HCT116 (cell line): ENCODE measurements around the gene LHX1. TPM values are rescaled to one million over a fixed set of nuclear protein-coding genes. Genes with fewer than 3 reads are reported as not detected.

Experiments
- ATAC-seq: fragments of 200-7000 bp; cut with Tn5 transposase; 2 replicates; pipeline ENCODE4 v1.9.1; 2020; ENCODE audit warnings: mild to moderate bottlenecking, moderate library complexity
- BruUV-seq: library from RNA; stranded (reverse); fragments of 400-500 nt; replicated peaks from 2 replicates; lab custom pipeline; 2021; lab: Mats Ljungman, UMichigan
- CTCF ChIA-PET: fragments of 300-600 bp; sonication (Branson Sonifier 250); formaldehyde crosslinking; loops from one replicate; lab custom pipeline; 2021; ENCODE audit warnings: antibody characterized with exemption; lab: Charles Lee
- POLR2A ChIA-PET: fragments of 300-600, 350-600 bp; sonication (Branson Sonifier 250); formaldehyde crosslinking; loops from one replicate; lab custom pipeline; 2021; ENCODE audit warnings: antibody characterized with exemption; lab: Charles Lee
- RAD21 ChIA-PET, 2 experiments: fragments of 300-600 bp; sonication (Branson Sonifier 250); formaldehyde crosslinking; loops; one replicate each; lab custom pipeline; 2023; ENCODE audit warnings: low total read pairs in 2 of 2; ENCODE audit not compliant: uncharacterized antibody in 2 of 2, unreplicated experiment in 2 of 2, low non-redundant PET in 1 of 2; lab: Charles Lee
- DNase-seq: peaks from one replicate; pipeline ENCODE4 v3.0.0-alpha.2; 2010; ENCODE audit warnings: low read depth, low spot score
- H2AFZ ChIP-seq: fragments of 200-600 bp; shearing (Covaris generic), sonication (generic); 2 replicates; pipeline ENCODE4 v1.6.1; 2017; ENCODE audit warnings: low read depth, mixed run types, mixed read lengths, antibody characterized with exemption, low read length; ENCODE audit not compliant: poor library complexity, severe bottlenecking
- H3K27ac ChIP-seq: 2 replicates; pipeline ENCODE4 v1.5.1; 2012; ENCODE audit warnings: low read depth, low read length
- H3K27me3 ChIP-seq: fragments of 200-600 bp; sonication (generic); 2 replicates; pipeline ENCODE4 v1.6.1; 2016; ENCODE audit warnings: mixed run types, low read length, mixed read lengths; ENCODE audit not compliant: insufficient read depth
- H3K36me3 ChIP-seq, 2 experiments: fragments of 200-500 bp in 1 of 2; fragments of 200-600 bp in 1 of 2; sonication (Bioruptor generic) in 1 of 2; sonication (generic) in 1 of 2; 2 replicates each; pipeline versions ENCODE4 v1.5.1 to v1.6.1; 2014 to 2016; ENCODE audit warnings: low read length in 2 of 2, inconsistent platforms in 1 of 2, mixed read lengths in 1 of 2, mixed run types in 1 of 2; ENCODE audit not compliant: insufficient read depth in 2 of 2, control insufficient read depth in 1 of 2
- H3K4me1 ChIP-seq, 2 experiments: fragments of 200-600 bp in 1 of 2; sonication (generic) in 1 of 2; 2 replicates each; pipeline versions ENCODE4 v1.5.1 to v1.6.1; 2012 to 2017; ENCODE audit warnings: low read length in 2 of 2, inconsistent platforms in 1 of 2, mild to moderate bottlenecking in 1 of 2, mixed read lengths in 1 of 2, mixed run types in 1 of 2, moderate library complexity in 1 of 2; ENCODE audit not compliant: insufficient read depth in 2 of 2, control insufficient read depth in 1 of 2
- H3K4me2 ChIP-seq: fragments of 200-600 bp; sonication (generic); 2 replicates; pipeline ENCODE4 v1.6.1; 2017; ENCODE audit warnings: mixed run types, low read length, mixed read lengths
- H3K4me3 ChIP-seq, 2 experiments: fragments of 200-600 bp in 1 of 2; sonication (generic) in 1 of 2; replicated peaks in 1 of 2; 2 replicates each; pipeline ENCODE4 v1.5.1; 2011 to 2016; ENCODE audit warnings: low read length in 2 of 2, control low read depth in 1 of 2, low read depth in 1 of 2, mild to moderate bottlenecking in 1 of 2, mixed read lengths in 1 of 2, mixed run types in 1 of 2
- H3K79me2 ChIP-seq: fragments of 200-600 bp; sonication (generic); 2 replicates; pipeline ENCODE4 v1.6.1; 2017; ENCODE audit warnings: mild to moderate bottlenecking, mixed run types, low read length, moderate library complexity, mixed read lengths; ENCODE audit not compliant: insufficient read depth
- H3K9ac ChIP-seq: fragments of 200-600 bp; sonication (generic); 2 replicates; pipeline ENCODE4 v1.6.1; 2016; ENCODE audit warnings: low read length, mixed read lengths
- H3K9me2 ChIP-seq: fragments of 200-600 bp; sonication (generic), shearing (Covaris generic); 2 replicates; pipeline ENCODE4 v1.6.1; 2017; ENCODE audit warnings: mixed run types, mild to moderate bottlenecking, moderate library complexity; ENCODE audit not compliant: insufficient read depth
- H3K9me3 ChIP-seq, 2 experiments: fragments of 200-500 bp in 1 of 2; fragments of 200-600 bp in 1 of 2; sonication (Bioruptor generic) in 1 of 2; sonication (generic) in 1 of 2; 2 replicates each; pipeline ENCODE4 v1.6.1; 2014 to 2017; ENCODE audit warnings: low read length in 2 of 2, mixed read lengths in 2 of 2, inconsistent platforms in 1 of 2, low read depth in 1 of 2, mild to moderate bottlenecking in 1 of 2, mixed run types in 1 of 2, moderate library complexity in 1 of 2; ENCODE audit not compliant: control insufficient read depth in 1 of 2, insufficient read depth in 1 of 2
- H4K20me1 ChIP-seq: fragments of 200-600 bp; sonication (generic), shearing (Covaris generic); 2 replicates; pipeline ENCODE4 v1.6.1; 2017; ENCODE audit warnings: mixed run types, mild to moderate bottlenecking, moderate library complexity; ENCODE audit not compliant: insufficient read depth
- ATF3 ChIP-seq: IDR thresholded peaks from 2 replicates; pipeline ENCODE4 v1.6.1; 2012
- CBX3 ChIP-seq: IDR thresholded peaks from 2 replicates; pipeline ENCODE4 v1.6.1; 2012; ENCODE audit warnings: low read depth
- CEBPB ChIP-seq: IDR thresholded peaks from 2 replicates; pipeline ENCODE4 v1.6.1; 2012; ENCODE audit warnings: low read depth
- CTCF ChIP-seq, 3 experiments: fragments of 200-600 bp in 1 of 3; sonication (generic) in 1 of 3; IDR thresholded peaks in 2 of 3; conservative IDR thresholded peaks in 1 of 3; 2 replicates each; pipeline ENCODE4 v1.5.1; 2012 to 2017; ENCODE audit warnings: low read depth in 2 of 3, low read length in 2 of 3, antibody characterized with exemption in 1 of 3, borderline replicate concordance in 1 of 3, control low read depth in 1 of 3, mild to moderate bottlenecking in 1 of 3, mixed read lengths in 1 of 3, mixed run types in 1 of 3, moderate library complexity in 1 of 3; ENCODE audit not compliant: insufficient read depth in 1 of 3
- EGR1 ChIP-seq: IDR thresholded peaks from 2 replicates; pipeline ENCODE4 v1.6.1; 2012; ENCODE audit warnings: low read depth
- EZH2 ChIP-seq: fragments of 200-600 bp; sonication (generic); IDR thresholded peaks from 2 replicates; pipeline ENCODE4 v1.6.1; 2017; ENCODE audit warnings: antibody characterized with exemption, mixed run types
- JUND ChIP-seq: IDR thresholded peaks from 2 replicates; pipeline ENCODE4 v1.6.1; 2012
- MAX ChIP-seq: IDR thresholded peaks from 2 replicates; pipeline ENCODE4 v1.6.1; 2012
- POLR2A ChIP-seq: IDR thresholded peaks from 2 replicates; pipeline ENCODE4 v1.7.0; 2011; ENCODE audit warnings: borderline replicate concordance; ENCODE audit not compliant: insufficient read depth, insufficient read length; ENCODE audit errors: extremely low read depth
- POLR2AphosphoS5 ChIP-seq: IDR thresholded peaks from 2 replicates; pipeline ENCODE4 v1.6.1; 2011; ENCODE audit warnings: mild to moderate bottlenecking, low read depth, low read length, moderate library complexity
- RAD21 ChIP-seq: IDR thresholded peaks from 2 replicates; pipeline ENCODE4 v1.6.1; 2012; ENCODE audit warnings: low read depth, mild to moderate bottlenecking
- SP1 ChIP-seq: IDR thresholded peaks from 2 replicates; pipeline ENCODE4 v1.6.1; 2012; ENCODE audit warnings: low read depth
- YY1 ChIP-seq: IDR thresholded peaks from 2 replicates; pipeline ENCODE4 v1.6.1; 2011; ENCODE audit warnings: low read length, low read depth, moderate library complexity, mild to moderate bottlenecking; ENCODE audit not compliant: insufficient replicate concordance; ENCODE audit errors: extremely low read depth
- ZFX ChIP-seq: fragments of 450-650 bp; IDR thresholded peaks from 2 replicates; pipeline ENCODE4 v1.6.1; 2017
- ZNF274 ChIP-seq: fragments of 200-500 bp; sonication (Bioruptor generic); IDR thresholded peaks from 2 replicates; pipeline ENCODE4 v1.6.1; 2014; ENCODE audit warnings: mild to moderate bottlenecking, low read depth, low read length, inconsistent platforms
- intact Hi-C: fragments of 100-400 bp; cut with micrococcal nuclease; formaldehyde crosslinking; loops from 2 replicates; pipeline ENCODE4 v1.10.0; 2022
- total RNA-seq: library from RNA; stranded (reverse); gene quantifications from one replicate; pipeline ENCODE4 v1.2.1, GENCODE V29; 2021; ENCODE audit not compliant: unreplicated experiment

The LHX1 gene
- total RNA-seq, 1 experiment from 2014 or later = 0.44 TPM

GRCh38 chr17:36943250-36944191, 6.2 kb downstream of the LHX1 start:
- H3K27me3 ChIP-seq = no peaks in the 10 kb centered on the region
- no peaks in the 10 kb centered on the region for H3K9me3 ChIP-seq
- H3K79me2 ChIP-seq = no peaks in the 10 kb centered on the region
- ChIA-PET POLR2A (no interaction called here), RAD21 (no interaction called here), CTCF (no interaction called here)
- no peak overlapping the region for H3K4me2 ChIP-seq
- no peak for DNase-seq
- intact Hi-C loops = no loop called here
- H4K20me1 ChIP-seq = no peaks in the 10 kb centered on the region
- no peaks in the 10 kb centered on the region for H3K36me3 ChIP-seq
- ATAC-seq = no peak
- H3K9ac ChIP-seq = no peak overlapping the region
- BruUV-seq = no TSS peak
- no peak for TF ChIP-seq POLR2AphosphoS5
- TF ChIP-seq CBX3 = no peak
- no peak for TF ChIP-seq MAX
- no peak for TF ChIP-seq ZFX
- H2AFZ ChIP-seq = no peak overlapping the region
- no peaks in the 10 kb centered on the region for H3K9me2 ChIP-seq
- no peak overlapping the region for H3K27ac ChIP-seq
- no peak overlapping the region for H3K4me3 ChIP-seq
- H3K4me1 ChIP-seq = peaks cover 0 to 7% of the 10 kb centered on the region in 2 experiments; a peak in 2 of 4 replicates

- no peak overlapping the region for H3K27ac ChIP-seq
- RAD21 ChIA-PET = no interaction called here
- ATAC-seq = no peak
- H3K9me3 ChIP-seq = no peaks in the 10 kb centered on the region
- POLR2A ChIA-PET = interaction anchor here (0.8 kb wide), 1 partner anchor 30 kb away, joined by 3 read pairs; no protein-coding TSS in a partner anchor
- no peaks in the 10 kb centered on the region for H3K27me3 ChIP-seq
- intact Hi-C loops = no loop called here
- no peaks in the 10 kb centered on the region for H3K9me2 ChIP-seq
- CTCF ChIA-PET = no interaction called here
- H2AFZ ChIP-seq = no peak overlapping the region
- no peak overlapping the region for H3K4me2 ChIP-seq
- H3K4me3 ChIP-seq = no peak overlapping the region
- TF ChIP-seq CBX3 (no peak), RAD21 (no peak), EGR1 (no peak), JUND (no peak), POLR2A (no peak), CTCF (IDR thresholded peaks at IDR 0.05 in 2 of 3, conservative IDR thresholded peaks at IDR 0.05 in 1 of 3; ENCODE audit: borderline replicate concordance in 1 of 3, insufficient read depth in 1 of 3, low read depth in 2 of 3, low read length in 2 of 3) (no peak), EZH2 (no peak), ZFX (no peak), ZNF274 (no peak), SP1 (no peak), CEBPB (no peak), ATF3 (no peak), YY1 (no peak)
- H3K9ac ChIP-seq = no peak overlapping the region
- no peaks in the 10 kb centered on the region for H4K20me1 ChIP-seq
- BruUV-seq = no TSS peak
- H3K4me1 ChIP-seq = peaks cover 0 to 9% of the 10 kb centered on the region in 2 experiments; a peak in 2 of 4 replicates
- peaks cover 8% of the 10 kb centered on the region for H3K79me2 ChIP-seq
- no peak for DNase-seq
- H3K36me3 ChIP-seq = no peaks in the 10 kb centered on the region
Measured at GRCh38 chr17:36944553-36944952, 7.3 kb downstream of the LHX1 start.
